Measurements from ENCODE around the gene PDC.

PDC gene

DNA sequence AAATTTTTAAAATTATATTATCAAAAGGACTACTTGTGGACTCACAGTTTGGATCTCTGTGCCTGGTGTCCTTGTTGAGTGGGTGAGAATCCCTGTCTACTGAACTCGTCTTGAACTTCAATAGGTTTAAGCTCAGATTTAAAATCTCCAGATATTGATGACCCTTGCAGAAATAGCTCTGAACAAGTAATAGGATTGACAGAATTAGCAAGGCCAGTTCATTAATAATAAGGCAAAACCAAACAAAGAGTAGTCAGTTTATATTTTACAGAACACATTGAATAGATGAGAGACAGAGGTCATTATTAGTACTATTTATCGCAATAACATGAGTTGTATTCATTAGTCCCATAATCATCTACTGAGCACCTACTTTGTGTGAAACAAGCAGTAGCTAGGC, at the start of gene PDC:
Gene PDC, minus strand, starts transcription at position 101 of the 400 bp plus-strand sequence. CDS start 11,655 bp downstream, outside the sequence.
- H3K9me3 ChIP-seq (replicated peaks in 1 of 11) = no peaks in the 10 kb centered on the region
- no peak for TF ChIP-seq Cebpa-rat (IDR thresholded peaks at IDR 0.05)
- H3K36me3 ChIP-seq = no peaks in the 10 kb centered on the region
- no peak within 1 kb of the TSS for H3K4me2 ChIP-seq
- no peak within 1 kb of the TSS for H3K9ac ChIP-seq
- no peak within 1 kb of the TSS for H3K4me3 ChIP-seq
- H3K27me3 ChIP-seq = no peaks in the 10 kb centered on the region
- H3K27ac ChIP-seq = no peak within 1 kb of the TSS
- H3K4me1 ChIP-seq = no peaks in the 10 kb centered on the region
- H4K20me1 ChIP-seq = no peaks in the 10 kb centered on the region

DNA sequence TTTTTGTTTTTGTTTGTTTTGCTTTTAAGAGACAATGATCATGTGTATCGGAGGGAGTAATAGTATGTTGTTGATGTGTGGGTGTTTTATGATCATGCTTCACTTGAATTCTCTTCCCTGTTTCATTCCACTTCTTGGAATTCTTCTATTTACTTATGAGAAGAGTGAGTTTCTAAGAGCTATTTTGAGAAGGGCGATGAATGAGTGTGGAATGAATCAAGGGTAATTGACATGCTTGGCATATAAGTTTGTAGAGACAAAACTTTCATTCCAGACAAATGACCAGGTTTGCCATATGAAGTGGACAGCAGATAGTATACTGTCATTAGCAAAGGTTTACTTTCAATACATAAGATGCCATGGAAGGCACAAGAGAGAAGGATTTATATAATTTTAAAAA, 42.3 kb upstream of the PDC start:
- Histone ChIP-seq H3K4me2 (no peak overlapping the region), H3K36me3 (peaks cover 0 to 5% (median 0%) of the 10 kb centered on the region in 11 experiments; a peak in 2 of 22 replicates), H3K27ac (no peak overlapping the region), H4K20me1 (no peaks in the 10 kb centered on the region), H3K4me1 (no peaks in the 10 kb centered on the region), H3K27me3 (no peaks in the 10 kb centered on the region), H3K9me3 (replicated peaks in 1 of 11) (peaks cover 7 to 27% (median 12%) of the 10 kb centered on the region in 11 experiments; a peak in 18 of 22 replicates), H3K4me3 (no peak overlapping the region), H3K9ac (no peak overlapping the region)
- no peak for TF ChIP-seq Cebpa-rat (IDR thresholded peaks at IDR 0.05)

DNA sequence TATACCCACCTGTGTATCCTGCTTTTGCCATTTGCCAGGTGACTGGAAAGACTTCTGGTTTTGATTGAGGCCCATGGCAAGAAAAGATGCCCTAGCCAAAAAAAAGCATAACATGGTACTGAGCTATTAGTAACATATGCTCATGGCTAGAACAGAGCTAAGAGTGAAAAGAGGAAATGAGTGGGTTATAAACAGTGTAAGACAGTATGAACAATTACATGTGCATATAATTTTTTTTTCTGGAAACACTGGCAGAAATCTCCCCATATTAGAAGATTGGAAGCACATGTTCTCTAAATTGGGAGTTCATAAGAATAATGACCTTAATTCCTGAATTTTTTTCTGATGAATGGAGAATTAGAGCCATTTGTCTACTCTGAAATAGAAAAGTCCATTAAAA, 41.2 kb upstream of the PDC start:
- TF ChIP-seq Cebpa-rat (IDR thresholded peaks at IDR 0.05) = no peak
- Histone ChIP-seq H3K27me3 (no peaks in the 10 kb centered on the region), H3K27ac (no peak overlapping the region), H3K4me2 (no peak overlapping the region), H3K9ac (no peak overlapping the region), H3K9me3 (replicated peaks in 1 of 11) (peaks cover 7 to 27% (median 12%) of the 10 kb centered on the region in 11 experiments; a peak in 18 of 22 replicates), H4K20me1 (no peaks in the 10 kb centered on the region), H3K4me3 (no peak overlapping the region), H3K36me3 (peaks cover 0 to 5% (median 0%) of the 10 kb centered on the region in 11 experiments; a peak in 2 of 22 replicates), H3K4me1 (no peaks in the 10 kb centered on the region)

DNA sequence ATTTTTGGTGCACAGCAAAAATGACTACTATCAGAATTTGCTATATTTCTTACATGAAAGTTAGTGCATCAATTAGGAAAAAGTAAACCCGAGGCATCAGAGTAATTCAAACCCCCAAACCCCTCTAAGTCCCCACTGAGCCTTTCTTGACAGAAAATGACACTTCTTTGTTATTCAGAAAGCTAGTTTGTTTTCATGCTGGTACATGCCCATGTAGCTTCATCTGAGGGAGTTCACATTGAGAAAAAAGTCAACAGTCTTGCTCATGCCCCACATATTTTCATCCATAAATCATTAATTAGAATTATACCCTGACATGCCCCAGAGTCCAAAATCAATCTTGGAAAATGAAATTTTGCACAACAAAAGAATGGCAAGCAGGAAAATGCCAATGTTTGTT, 39.9 kb upstream of the PDC start:
- no peaks in the 10 kb centered on the region for H3K27me3 ChIP-seq
- no peak overlapping the region for H3K9ac ChIP-seq
- H3K4me1 ChIP-seq = no peaks in the 10 kb centered on the region

DNA sequence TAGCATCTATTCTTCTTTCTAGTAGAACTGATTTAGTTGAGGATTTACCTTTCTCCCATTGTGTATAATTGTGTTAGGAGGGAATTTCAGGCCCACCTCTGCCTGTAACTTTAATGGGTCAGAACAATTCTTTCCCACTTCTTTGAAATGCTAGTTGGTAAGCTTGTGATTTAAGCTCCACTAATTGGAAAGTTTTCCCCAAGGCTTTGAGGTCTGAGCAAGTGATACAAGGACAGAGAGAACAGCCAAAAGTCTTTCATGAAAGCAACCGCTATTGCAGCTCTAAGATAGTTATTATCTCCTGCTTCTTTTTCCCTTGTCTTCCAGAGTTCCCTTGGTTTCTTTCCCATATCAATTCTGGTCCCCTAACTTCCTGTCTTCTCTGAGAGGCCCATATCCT, 38.7 kb upstream of the PDC start:
- TF ChIP-seq Cebpa-rat (IDR thresholded peaks at IDR 0.05) = no peak
- Histone ChIP-seq H3K4me3 (no peak overlapping the region), H3K27me3 (no peaks in the 10 kb centered on the region), H3K36me3 (no peaks in the 10 kb centered on the region; a peak in 1 of 22 replicates), H3K9ac (no peak overlapping the region), H3K4me1 (no peaks in the 10 kb centered on the region), H3K9me3 (replicated peaks in 1 of 11) (peaks cover 0 to 4% (median 0%) of the 10 kb centered on the region in 11 experiments; a peak in 1 of 22 replicates), H3K4me2 (no peak overlapping the region), H4K20me1 (no peaks in the 10 kb centered on the region), H3K27ac (no peak overlapping the region)

More for the DNA sequence above, 39.9 kb upstream of the PDC start:
- H3K4me2 ChIP-seq = no peak overlapping the region
- H4K20me1 ChIP-seq = no peaks in the 10 kb centered on the region
- no peak for TF ChIP-seq Cebpa-rat (IDR thresholded peaks at IDR 0.05)
- no peak overlapping the region for H3K27ac ChIP-seq
- H3K9me3 ChIP-seq (replicated peaks in 1 of 11) = peaks cover 3 to 17% (median 4%) of the 10 kb centered on the region in 11 experiments; a peak in 17 of 22 replicates
- H3K4me3 ChIP-seq = no peak overlapping the region
- H3K36me3 ChIP-seq = peaks cover 0 to 3% (median 0%) of the 10 kb centered on the region in 11 experiments; a peak in 2 of 22 replicates

DNA sequence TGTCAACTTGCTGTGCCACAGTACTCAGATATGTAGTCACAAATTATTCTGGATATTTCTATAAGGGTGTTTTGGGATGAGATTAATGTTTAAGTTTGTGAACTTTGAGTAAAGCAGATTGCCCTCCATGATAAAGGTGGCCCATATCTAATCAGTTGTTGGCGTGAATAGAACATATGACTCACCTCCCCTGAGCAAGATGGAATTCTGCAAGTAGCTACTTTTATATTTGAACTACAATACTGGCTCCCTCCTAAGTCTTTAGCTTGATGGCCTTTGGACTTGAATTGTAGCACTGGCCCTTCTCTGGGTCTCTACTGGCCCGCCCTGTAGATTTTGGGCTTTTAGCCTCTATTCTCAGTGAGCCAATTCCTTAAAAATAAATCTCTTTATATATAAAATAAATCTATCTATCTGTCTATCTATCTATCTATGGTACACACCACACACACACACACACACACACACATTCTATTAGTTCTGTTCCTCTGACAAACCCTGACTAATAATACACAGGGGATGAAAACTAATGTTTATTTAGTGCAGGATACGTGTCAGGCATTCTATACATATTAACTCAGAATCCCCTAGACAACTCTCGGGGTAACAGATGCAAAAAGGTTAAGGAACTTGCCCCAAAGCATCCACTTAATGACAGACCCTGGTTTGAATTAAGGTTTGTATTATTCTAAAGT, 37.9 kb upstream of the PDC start:
- Histone ChIP-seq H3K4me3 (no peak overlapping the region), H3K36me3 (no peaks in the 10 kb centered on the region; a peak in 1 of 22 replicates), H3K27me3 (no peaks in the 10 kb centered on the region), H3K27ac (no peak overlapping the region), H3K9ac (no peak overlapping the region), H3K4me2 (no peak overlapping the region), H4K20me1 (no peaks in the 10 kb centered on the region), H3K4me1 (no peaks in the 10 kb centered on the region), H3K9me3 (replicated peaks in 1 of 11) (no peaks in the 10 kb centered on the region)
- TF ChIP-seq Cebpa-rat (IDR thresholded peaks at IDR 0.05) = no peak

DNA sequence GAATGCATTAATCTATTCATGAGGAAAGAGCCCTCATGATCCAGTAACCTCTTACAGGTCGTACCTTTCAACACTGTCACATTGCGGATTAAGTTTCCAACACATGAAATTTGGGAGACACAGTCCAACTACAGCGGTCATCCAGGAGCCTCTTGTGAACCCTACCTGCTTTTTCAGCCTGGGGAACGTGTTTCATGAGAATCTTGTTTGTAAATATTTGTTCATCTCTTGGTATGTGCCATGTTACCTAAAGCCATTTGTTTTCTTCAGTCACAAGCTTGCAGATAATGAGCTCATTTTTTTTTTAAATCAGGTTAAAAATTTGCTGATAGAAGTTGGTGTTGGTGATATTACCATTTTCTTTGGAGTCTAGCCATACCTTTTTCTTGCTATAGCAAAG, 37.2 kb upstream of the PDC start:
- Histone ChIP-seq H3K27ac (no peak overlapping the region), H3K36me3 (no peaks in the 10 kb centered on the region; a peak in 1 of 22 replicates), H3K4me2 (no peak overlapping the region), H3K9me3 (replicated peaks in 1 of 11) (no peaks in the 10 kb centered on the region), H3K9ac (no peak overlapping the region), H3K4me1 (no peaks in the 10 kb centered on the region), H3K27me3 (no peaks in the 10 kb centered on the region), H3K4me3 (no peak overlapping the region), H4K20me1 (no peaks in the 10 kb centered on the region)
- no peak for TF ChIP-seq Cebpa-rat (IDR thresholded peaks at IDR 0.05)

DNA sequence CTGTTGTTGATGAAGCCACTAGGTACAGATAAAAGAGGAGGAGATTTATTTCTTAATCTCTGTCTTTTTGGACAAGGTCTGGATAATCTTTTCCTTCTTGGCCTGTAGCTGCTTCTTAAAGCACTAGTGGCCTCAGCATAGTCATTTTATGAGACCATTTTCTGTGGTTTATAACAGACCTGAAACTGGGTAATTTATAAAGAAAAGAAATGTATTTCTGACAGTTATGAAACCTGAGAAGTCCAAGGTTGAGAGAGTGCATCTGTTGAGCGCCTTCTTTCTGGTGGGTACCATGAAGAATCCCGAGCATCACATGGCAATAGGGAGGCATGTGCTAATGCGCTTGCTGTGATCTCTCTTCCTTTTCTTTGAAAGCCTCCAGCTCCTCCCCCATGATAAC, 36.7 kb upstream of the PDC start:
- H3K27ac ChIP-seq = no peak overlapping the region
- no peak overlapping the region for H3K4me2 ChIP-seq

DNA sequence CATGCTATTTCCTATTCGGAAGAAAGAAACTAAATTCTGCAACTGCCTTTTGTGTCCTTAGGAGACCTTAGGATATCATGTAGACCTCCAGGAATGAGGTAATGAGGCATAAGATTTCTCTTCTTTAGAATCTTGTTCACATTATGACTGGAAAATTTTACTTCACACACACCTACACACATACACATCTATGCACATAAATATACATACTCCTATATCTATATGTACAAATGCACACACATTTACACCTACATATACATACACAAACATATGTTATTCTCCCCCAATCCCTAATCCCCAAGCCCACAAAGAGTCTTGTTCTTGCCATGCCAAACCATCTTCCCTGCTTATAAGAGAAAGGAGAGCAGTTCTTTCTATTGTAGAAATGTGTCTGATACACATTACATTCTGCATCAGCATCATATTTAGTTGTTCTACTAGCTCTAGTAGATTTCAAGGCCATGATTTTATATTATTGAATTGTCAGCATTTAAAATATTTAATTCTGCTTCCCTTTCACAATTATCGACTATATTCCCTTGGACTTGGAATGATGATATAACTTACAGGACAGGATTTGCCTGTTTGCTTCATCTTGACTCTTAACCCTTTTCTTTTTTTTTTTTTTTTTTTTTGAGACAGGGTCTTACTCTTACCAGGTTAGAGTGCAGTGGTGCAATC, 35.4 kb upstream of the PDC start:
- H3K4me3 ChIP-seq = no peak overlapping the region
- no peaks in the 10 kb centered on the region for H3K4me1 ChIP-seq
- H3K4me2 ChIP-seq = no peak overlapping the region
- H3K27me3 ChIP-seq = no peaks in the 10 kb centered on the region
- H3K36me3 ChIP-seq = no peaks in the 10 kb centered on the region; a peak in 1 of 22 replicates
- H3K9me3 ChIP-seq (replicated peaks in 1 of 11) = no peaks in the 10 kb centered on the region
- H4K20me1 ChIP-seq = no peaks in the 10 kb centered on the region
- H3K27ac ChIP-seq = no peak overlapping the region
- no peak for TF ChIP-seq Cebpa-rat (IDR thresholded peaks at IDR 0.05)
- H3K9ac ChIP-seq = no peak overlapping the region

More for the DNA sequence above, 36.7 kb upstream of the PDC start:
- no peak for TF ChIP-seq Cebpa-rat (IDR thresholded peaks at IDR 0.05)
- H3K4me1 ChIP-seq = no peaks in the 10 kb centered on the region
- H3K9me3 ChIP-seq (replicated peaks in 1 of 11) = no peaks in the 10 kb centered on the region
- no peaks in the 10 kb centered on the region; a peak in 1 of 22 replicates for H3K36me3 ChIP-seq
- H4K20me1 ChIP-seq = no peaks in the 10 kb centered on the region
- no peaks in the 10 kb centered on the region for H3K27me3 ChIP-seq
- H3K4me3 ChIP-seq = no peak overlapping the region
- H3K9ac ChIP-seq = no peak overlapping the region

Measured in BLaER1 treated with 17β-estradiol and CSF1 and Interleukin-3, amounts not matched to agents 10 nM and 100 nM (cell line).